Endodermal cell (in vitro differentiated cells): Measurements from ENCODE around the gene TMCO4. TPM values are rescaled to one million over a fixed set of nuclear protein-coding genes. Genes with fewer than 3 reads are reported as not detected.
A peak's percentile ranks its signal among the peaks of the same experiment; 100 is the strongest.

Source experiments
- DNase-seq: peaks from one replicate; pipeline ENCODE4 v3.0.0-alpha.2; 2017
- H3K27ac ChIP-seq: 2 replicates; pipeline ENCODE4 v1.5.1; 2013; ENCODE audit warnings: mild to moderate bottlenecking, low read depth, low read length, moderate library complexity
- H3K27me3 ChIP-seq: 2 replicates; pipeline ENCODE4 v1.6.1; 2013; ENCODE audit warnings: mild to moderate bottlenecking, low read length, moderate library complexity; ENCODE audit not compliant: insufficient read depth, control insufficient read depth, poor library complexity, severe bottlenecking
- H3K36me3 ChIP-seq: 2 replicates; pipeline ENCODE4 v1.7.0; 2013; ENCODE audit warnings: mild to moderate bottlenecking, low read length, moderate library complexity; ENCODE audit not compliant: control insufficient read depth, insufficient read depth
- H3K4me1 ChIP-seq: one replicate; pipeline ENCODE4 v1.7.0; 2013; ENCODE audit warnings: low read length; ENCODE audit not compliant: control insufficient read depth, insufficient read depth
- H3K4me3 ChIP-seq: 2 replicates; pipeline ENCODE4 v1.5.1; 2013; ENCODE audit warnings: mild to moderate bottlenecking, low read length, moderate library complexity
- H3K9ac ChIP-seq: 2 replicates; pipeline ENCODE4 v1.6.1; 2013; ENCODE audit warnings: mild to moderate bottlenecking, low read length, moderate library complexity; ENCODE audit not compliant: poor library complexity, severe bottlenecking; ENCODE audit errors: extremely low read depth
- H3K9me3 ChIP-seq: 2 replicates; pipeline ENCODE4 v1.6.1; 2013; ENCODE audit warnings: mild to moderate bottlenecking, low read length, moderate library complexity; ENCODE audit not compliant: control insufficient read depth
- H3K27ac Mint-ChIP-seq: 2 replicates; pipeline ENCODE4 v1.8.0; 2020; ENCODE audit warnings: mixed read lengths
- H3K27me3 Mint-ChIP-seq: 2 replicates; pipeline ENCODE4 v1.8.0; 2021; ENCODE audit warnings: mild to moderate bottlenecking, mixed read lengths; ENCODE audit not compliant: insufficient read depth
- H3K36me3 Mint-ChIP-seq: 2 replicates; pipeline ENCODE4 v1.8.0; 2020; ENCODE audit warnings: low read depth, mixed read lengths
- H3K4me1 Mint-ChIP-seq: 2 replicates; pipeline ENCODE4 v1.8.0; 2020; ENCODE audit warnings: mixed read lengths
- H3K4me3 Mint-ChIP-seq: 2 replicates; pipeline ENCODE4 v1.8.0; 2020; ENCODE audit warnings: mild to moderate bottlenecking, moderate library complexity, mixed read lengths
- H3K9me3 Mint-ChIP-seq: 2 replicates; pipeline ENCODE4 v1.8.0; 2020; ENCODE audit warnings: mild to moderate bottlenecking, mixed read lengths
- CTCF ChIP-seq: fragments of 200-600 bp; sonication (generic); conservative IDR thresholded peaks from 2 replicates; pipeline ENCODE4 v1.5.0; 2021; ENCODE audit warnings: antibody characterized with exemption, mild to moderate bottlenecking
- WGBS, 2 experiments: methylation state at CpG; one replicate each; pipeline versions ENCODE4 v1.1.5 to v1.1.7; 2013; ENCODE audit warnings: missing lambda C conversion rate in 2 of 2, mixed read lengths in 1 of 2; ENCODE audit not compliant: insufficient coverage in 1 of 2, insufficient read length in 1 of 2; 5-methylcytosine and 5-hydroxymethylcytosine counted together
- total RNA-seq, 2 donors: library from RNA; stranded (reverse); fragmentation: NEBNext Ultra II Directional in 1 of 2; extraction: Animal tissue kit (Norgen Biotek cat#: 25700) in 1 of 2; gene quantifications; 2 replicates in 1 of 2; 3 replicates in 1 of 2; pipeline ENCODE4 v1.2.1, GENCODE V29; 2021

Gene TMCO4
- total RNA-seq, 2 donors from 2014 or later: 6.2 to 6.6 TPM

GRCh38 chr1:19655718-19656080, 144.0 kb downstream of the TMCO4 start:
- Mint-ChIP-seq H3K4me3 (no peak overlapping the region), H3K9me3 (no peaks in the 10 kb centered on the region), H3K36me3 (peaks cover 11% of the 10 kb centered on the region), H3K27ac (peak overlapping the region; percentile 38), H3K4me1 (peaks cover 22% of the 10 kb centered on the region), H3K27me3 (peaks cover 2% of the 10 kb centered on the region)
- Histone ChIP-seq H3K9me3 (no peaks in the 10 kb centered on the region), H3K4me1 (peaks cover 19% of the 10 kb centered on the region), H3K36me3 (peaks cover 25% of the 10 kb centered on the region), H3K27ac (no peak overlapping the region), H3K4me3 (no peak overlapping the region), H3K27me3 (no peaks in the 10 kb centered on the region), H3K9ac (no peak overlapping the region)
- 93 to 94% methylated on average over 7 to 8 of the region's 8 CpGs for WGBS, 2 experiments
- TF ChIP-seq CTCF: no peak
- no peak for DNase-seq

DNA sequence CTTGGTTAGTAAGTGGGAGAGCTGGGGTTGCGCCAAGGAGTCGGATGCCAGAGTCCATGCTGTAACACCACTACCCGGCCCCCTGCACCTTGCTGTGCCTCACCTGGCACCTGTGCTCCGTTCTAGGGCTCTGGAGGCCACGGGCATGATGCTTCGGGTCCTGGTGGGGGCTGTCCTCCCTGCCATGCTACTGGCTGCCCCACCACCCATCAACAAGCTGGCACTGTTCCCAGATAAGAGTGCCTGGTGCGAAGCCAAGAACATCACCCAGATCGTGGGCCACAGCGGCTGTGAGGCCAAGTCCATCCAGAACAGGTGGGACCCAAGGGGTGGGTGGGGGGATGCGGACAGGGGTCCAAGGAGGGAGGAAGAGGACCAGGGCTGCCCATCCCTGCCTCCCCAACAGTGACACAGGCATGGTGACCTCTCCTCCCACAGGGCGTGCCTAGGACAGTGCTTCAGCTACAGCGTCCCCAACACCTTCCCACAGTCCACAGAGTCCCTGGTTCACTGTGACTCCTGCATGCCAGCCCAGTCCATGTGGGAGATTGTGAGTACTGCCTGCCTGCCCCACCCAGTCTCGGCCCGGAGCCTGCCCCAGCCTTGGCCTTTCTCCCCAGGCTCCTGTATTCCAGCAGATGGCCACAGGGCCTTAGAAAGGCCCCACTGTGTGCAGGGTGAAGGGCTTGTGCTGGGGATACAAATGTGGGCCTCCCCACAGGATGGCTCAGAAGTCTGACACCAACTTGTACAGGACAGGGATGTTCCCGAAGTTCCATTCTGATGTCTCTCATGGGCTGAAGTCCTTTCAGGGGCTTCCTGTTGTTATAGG, 144.6 kb downstream of the TMCO4 start:
- H3K27ac ChIP-seq: no peak overlapping the region
- peaks cover 25% of the 10 kb centered on the region for H3K36me3 ChIP-seq
- H3K4me1 ChIP-seq: peaks cover 15% of the 10 kb centered on the region
- peaks cover 11% of the 10 kb centered on the region for H3K36me3 Mint-ChIP-seq
- no peaks in the 10 kb centered on the region for H3K9me3 ChIP-seq
- peak overlapping the region; percentile 98 for H3K27ac Mint-ChIP-seq
- no peak overlapping the region for H3K4me3 ChIP-seq
- DNase-seq: no peak
- H3K9me3 Mint-ChIP-seq: no peaks in the 10 kb centered on the region
- H3K4me3 Mint-ChIP-seq: no peak overlapping the region
- 95 to 100% methylated on average over 8 to 15 of the region's 15 CpGs for WGBS, 2 experiments
- H3K27me3 Mint-ChIP-seq: no peaks in the 10 kb centered on the region
- H3K27me3 ChIP-seq: no peaks in the 10 kb centered on the region
- TF ChIP-seq CTCF: no peak
- peaks cover 16% of the 10 kb centered on the region for H3K4me1 Mint-ChIP-seq
- H3K9ac ChIP-seq: peak overlapping the region; percentile 72

- H3K36me3 ChIP-seq: peaks cover 25% of the 10 kb centered on the region
- no peak overlapping the region for H3K4me3 Mint-ChIP-seq
- H3K27me3 ChIP-seq: no peaks in the 10 kb centered on the region
- H3K4me3 ChIP-seq: no peak overlapping the region
- H3K9ac ChIP-seq: peak overlapping the region; percentile 72
- whole genome bisulfite sequencing, 2 experiments: 93 to 94% methylated on average over 5 of the region's 5 CpGs
- peak overlapping the region; percentile 98 for H3K27ac Mint-ChIP-seq
- H3K9me3 ChIP-seq: no peaks in the 10 kb centered on the region
- H3K9me3 Mint-ChIP-seq: no peaks in the 10 kb centered on the region
- peaks cover 12% of the 10 kb centered on the region for H3K4me1 Mint-ChIP-seq
- peak overlapping the region; percentile 64 for H3K27ac ChIP-seq
- no peak for DNase-seq
- H3K36me3 Mint-ChIP-seq: peaks cover 11% of the 10 kb centered on the region
- peaks cover 15% of the 10 kb centered on the region for H3K4me1 ChIP-seq
- TF ChIP-seq CTCF: no peak
- no peaks in the 10 kb centered on the region for H3K27me3 Mint-ChIP-seq
These were observed 145.3 kb downstream of the TMCO4 start for GRCh38 chr1:19654386-19654785.
